Measurements from ENCODE around the gene PLCL2.

DNA sequence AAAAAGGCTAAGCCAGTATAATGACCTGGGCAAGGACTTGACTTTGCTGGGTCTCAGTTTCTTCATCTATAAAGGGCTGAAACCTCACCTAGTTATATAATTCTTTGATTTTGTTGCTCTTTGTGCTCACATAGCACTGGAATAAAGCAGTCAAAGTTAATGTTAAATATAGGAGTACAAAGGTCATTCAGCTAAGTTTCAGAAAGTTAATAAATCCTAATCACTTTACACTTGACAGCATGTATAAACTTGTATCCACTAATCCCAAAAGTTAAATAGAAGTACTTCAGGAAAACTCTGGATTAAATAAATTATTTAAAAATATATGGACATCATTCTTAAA is 33.9 kb downstream of the PLCL2 start:
- TF ChIP-seq, protein P1, sequence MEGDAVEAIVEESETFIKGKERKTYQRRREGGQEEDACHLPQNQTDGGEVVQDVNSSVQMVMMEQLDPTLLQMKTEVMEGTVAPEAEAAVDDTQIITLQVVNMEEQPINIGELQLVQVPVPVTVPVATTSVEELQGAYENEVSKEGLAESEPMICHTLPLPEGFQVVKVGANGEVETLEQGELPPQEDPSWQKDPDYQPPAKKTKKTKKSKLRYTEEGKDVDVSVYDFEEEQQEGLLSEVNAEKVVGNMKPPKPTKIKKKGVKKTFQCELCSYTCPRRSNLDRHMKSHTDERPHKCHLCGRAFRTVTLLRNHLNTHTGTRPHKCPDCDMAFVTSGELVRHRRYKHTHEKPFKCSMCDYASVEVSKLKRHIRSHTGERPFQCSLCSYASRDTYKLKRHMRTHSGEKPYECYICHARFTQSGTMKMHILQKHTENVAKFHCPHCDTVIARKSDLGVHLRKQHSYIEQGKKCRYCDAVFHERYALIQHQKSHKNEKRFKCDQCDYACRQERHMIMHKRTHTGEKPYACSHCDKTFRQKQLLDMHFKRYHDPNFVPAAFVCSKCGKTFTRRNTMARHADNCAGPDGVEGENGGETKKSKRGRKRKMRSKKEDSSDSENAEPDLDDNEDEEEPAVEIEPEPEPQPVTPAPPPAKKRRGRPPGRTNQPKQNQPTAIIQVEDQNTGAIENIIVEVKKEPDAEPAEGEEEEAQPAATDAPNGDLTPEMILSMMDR (IDR thresholded peaks at IDR 0.05) = no peak
- TF ChIP-seq POLR2A (IDR thresholded peaks at IDR 0.05) (no peak), POLR2AphosphoS5 (IDR thresholded peaks at IDR 0.05; ENCODE audit: insufficient read depth in 1 of 2, low read depth in 1 of 2) (no peak)

Measured in vagina (tissue), 2 donors.